Caco-2 (cell line): ENCODE measurements around the gene AGAP4. TPM values are rescaled to one million over a fixed set of nuclear protein-coding genes. Genes with fewer than 3 reads are reported as not detected.
"Not testable (repeated sequence)": the region's sequence is repeated elsewhere in the genome, so short reads cannot be mapped to it uniquely, and the experiment has no call there.

Source experiments
- BruUV-seq: library from RNA; stranded (reverse); fragments of 400-500 nt; replicated peaks from 2 replicates; lab custom pipeline; 2021; lab: Mats Ljungman, UMichigan
- CTCF ChIA-PET: fragments of 300-600 bp; sonication (Branson Sonifier 250); formaldehyde crosslinking; loops from one replicate; lab custom pipeline; 2022; ENCODE audit warnings: antibody characterized with exemption; lab: Charles Lee
- POLR2A ChIA-PET: fragments of 300-600 bp; sonication (Branson Sonifier 250); formaldehyde crosslinking; loops from one replicate; lab custom pipeline; 2022; ENCODE audit warnings: antibody characterized with exemption; lab: Charles Lee
- DNase-seq, 2 experiments: peaks; one replicate each; pipeline versions ENCODE4 v3.0.0 to v3.0.0-alpha.2; 2020 to 2022
- H3K27me3 ChIP-seq: replicated peaks from 2 replicates; pipeline ENCODE4 v1.6.0; 2011; ENCODE audit warnings: low read length; ENCODE audit not compliant: control insufficient read depth, insufficient read depth
- H3K36me3 ChIP-seq: 2 replicates; pipeline ENCODE4 v1.5.1; 2011; ENCODE audit warnings: low read length; ENCODE audit not compliant: control insufficient read depth, insufficient read depth
- H3K4me1 ChIP-seq: fragments of 250-450 bp; sonication (Bioruptor Pico); 2 replicates; pipeline ENCODE4 v1.5.1; 2020; ENCODE audit warnings: mild to moderate bottlenecking
- H3K4me3 ChIP-seq: 2 replicates; pipeline ENCODE4 v1.5.1; 2011; ENCODE audit warnings: low read depth, mild to moderate bottlenecking, control low read depth, low read length
- H3K9me3 ChIP-seq: fragments of 250-450 bp; sonication (Bioruptor Pico); 2 replicates; pipeline ENCODE4 v1.5.1; 2020; ENCODE audit warnings: mild to moderate bottlenecking, moderate library complexity
- H3K27ac Mint-ChIP-seq: one replicate; pipeline ENCODE4 v1.8.0; 2022; ENCODE audit warnings: mixed read lengths; ENCODE audit not compliant: unreplicated experiment
- H3K27me3 Mint-ChIP-seq: one replicate; pipeline ENCODE4 v1.8.0; 2022; ENCODE audit warnings: mixed read lengths; ENCODE audit not compliant: insufficient read depth, unreplicated experiment
- H3K36me3 Mint-ChIP-seq: one replicate; pipeline ENCODE4 v1.8.0; 2022; ENCODE audit warnings: mild to moderate bottlenecking, mixed read lengths; ENCODE audit not compliant: insufficient read depth, unreplicated experiment
- H3K4me1 Mint-ChIP-seq: one replicate; pipeline ENCODE4 v1.8.0; 2022; ENCODE audit warnings: low read depth, mixed read lengths; ENCODE audit not compliant: unreplicated experiment
- H3K4me3 Mint-ChIP-seq: one replicate; pipeline ENCODE4 v1.8.0; 2022; ENCODE audit warnings: mild to moderate bottlenecking, moderate library complexity, mixed read lengths; ENCODE audit not compliant: unreplicated experiment
- H3K9me3 Mint-ChIP-seq: one replicate; pipeline ENCODE4 v1.8.0; 2022; ENCODE audit warnings: mixed read lengths; ENCODE audit not compliant: unreplicated experiment
- intact Hi-C: fragments of 100-400 bp; cut with micrococcal nuclease; formaldehyde crosslinking; loops from one replicate; pipeline ENCODE4 v1.10.0; 2022; ENCODE audit not compliant: unreplicated experiment
- total RNA-seq: library from RNA; stranded (reverse); gene quantifications from 2 replicates; pipeline ENCODE4 v1.2.3, GENCODE V29; 2022

AGAP4 gene
- total RNA-seq, 1 experiment from 2014 or later = 45.2 TPM

DNA sequence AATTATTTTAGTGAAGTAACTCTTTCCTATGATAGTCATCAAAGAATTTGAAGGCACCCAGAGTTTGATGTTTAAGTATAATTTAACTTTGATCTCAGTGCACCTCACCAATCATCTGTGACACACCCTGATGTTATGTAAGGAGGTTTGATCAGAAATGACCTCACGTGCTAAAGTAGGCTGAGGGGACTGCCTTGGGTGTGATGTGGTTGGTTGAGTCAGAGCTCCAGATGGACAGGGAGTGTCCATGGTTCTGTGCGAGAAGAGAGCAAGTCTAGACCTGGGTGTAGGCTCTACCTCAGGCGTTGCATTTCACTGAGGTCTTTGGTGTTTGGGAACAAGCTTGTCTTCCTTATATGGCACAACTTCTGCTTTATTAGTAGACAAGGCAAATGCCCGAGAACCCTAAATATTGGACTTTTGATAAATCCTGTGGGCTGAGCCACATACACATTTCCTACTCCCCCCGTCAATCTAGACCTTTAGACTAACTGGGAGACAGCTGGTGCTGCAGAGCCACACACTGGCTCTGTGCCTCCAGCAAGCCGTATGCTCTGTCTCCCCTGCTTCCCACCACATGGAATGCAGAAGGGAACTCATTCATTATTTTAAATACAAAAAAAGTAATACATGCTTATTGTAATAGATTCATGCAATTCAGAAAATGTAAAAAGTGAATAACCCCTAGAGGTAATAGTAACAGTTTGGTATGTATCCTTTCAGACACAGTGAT, 56.4 kb downstream of the AGAP4 start:
- H3K36me3 ChIP-seq, BruUV-seq, H3K9me3 Mint-ChIP-seq, H3K4me1 ChIP-seq, H3K36me3 Mint-ChIP-seq, H3K4me3 Mint-ChIP-seq, intact Hi-C loops, H3K4me1 Mint-ChIP-seq, H3K27me3 Mint-ChIP-seq, H3K4me3 ChIP-seq, POLR2A ChIA-PET, H3K27me3 ChIP-seq, H3K9me3 ChIP-seq, CTCF ChIA-PET, H3K27ac Mint-ChIP-seq, DNase-seq: not testable (repeated sequence)

DNA sequence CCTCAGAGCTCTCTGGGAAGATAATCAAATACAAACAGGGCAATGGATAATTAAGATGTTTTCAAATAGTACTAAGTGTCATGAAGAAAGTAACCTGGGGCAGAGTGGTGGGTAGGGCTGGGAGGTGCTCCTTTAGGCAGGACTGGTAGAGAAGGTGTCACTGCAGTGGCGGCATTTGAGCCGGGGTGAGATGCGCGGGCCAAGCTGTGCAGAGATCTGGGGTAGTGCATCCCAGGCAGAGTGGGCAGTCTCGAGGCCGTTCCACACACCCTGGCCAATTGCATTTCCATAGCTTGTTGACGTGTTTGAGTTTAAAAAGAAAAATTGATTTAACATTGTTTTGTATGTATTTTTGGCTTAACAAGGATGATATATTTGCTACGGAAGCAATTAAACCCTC, 57.3 kb downstream of the AGAP4 start:
- H3K9me3 Mint-ChIP-seq, CTCF ChIA-PET, H3K4me1 Mint-ChIP-seq, H3K36me3 ChIP-seq, DNase-seq, H3K4me3 ChIP-seq, H3K9me3 ChIP-seq, BruUV-seq, intact Hi-C loops, H3K4me3 Mint-ChIP-seq, H3K27ac Mint-ChIP-seq, H3K36me3 Mint-ChIP-seq, H3K27me3 Mint-ChIP-seq, H3K27me3 ChIP-seq, POLR2A ChIA-PET, H3K4me1 ChIP-seq: not testable (repeated sequence)

GRCh38 chr10:45787212-45787741, 60.0 kb downstream of the AGAP4 start:
- H3K4me1 ChIP-seq, H3K27me3 Mint-ChIP-seq, POLR2A ChIA-PET, H3K4me1 Mint-ChIP-seq, H3K4me3 Mint-ChIP-seq, intact Hi-C loops, CTCF ChIA-PET, H3K27me3 ChIP-seq, H3K9me3 Mint-ChIP-seq, H3K9me3 ChIP-seq, H3K27ac Mint-ChIP-seq, H3K4me3 ChIP-seq, BruUV-seq, H3K36me3 ChIP-seq, H3K36me3 Mint-ChIP-seq, DNase-seq: not testable (repeated sequence)

GRCh38 chr10:45786217-45786616, 61.1 kb downstream of the AGAP4 start:
- H3K36me3 Mint-ChIP-seq, DNase-seq, BruUV-seq, H3K4me1 Mint-ChIP-seq, H3K27me3 Mint-ChIP-seq, H3K4me3 Mint-ChIP-seq, H3K36me3 ChIP-seq, POLR2A ChIA-PET, H3K4me3 ChIP-seq, intact Hi-C loops, H3K27me3 ChIP-seq, H3K9me3 ChIP-seq, H3K4me1 ChIP-seq, H3K27ac Mint-ChIP-seq, CTCF ChIA-PET, H3K9me3 Mint-ChIP-seq: not testable (repeated sequence)

Other genes starting within 250 kb of the AGAP4 start
- gene ZFAND4, start 174.7 kb downstream of the AGAP4 start, total RNA-seq = 8.8 and 9.3 TPM in 2 replicates
- gene WASHC2C, start 120.2 kb downstream of the AGAP4 start, total RNA-seq = 46.1 and 48.1 TPM in 2 replicates
- gene TIMM23, start 125.0 kb upstream of the AGAP4 start, total RNA-seq = 141 and 142 TPM in 2 replicates
- 139 and 142 TPM in 2 replicates for gene NCOA4, start 183.1 kb upstream of the AGAP4 start, total RNA-seq
- 0.84 and 4.0 TPM in 2 replicates for gene MSMB, start 198.8 kb upstream of the AGAP4 start, total RNA-seq